Amniotic epithelial cell (primary cell): ENCODE measurements around the gene TUBA3E.
"Not testable (repeated sequence)": the region's sequence is repeated elsewhere in the genome, so short reads cannot be mapped to it uniquely, and the experiment has no call there.

ENCODE experiments used
- DNase-seq: peaks from one replicate; pipeline ENCODE4 v3.0.0-alpha.2; 2010; ENCODE audit warnings: low read depth

The TUBA3E gene

GRCh38 chr2:130198343-130198742 lies at the start of gene TUBA3E:
Gene TUBA3E, minus strand, starts transcription at chr2:130198439. Its CDS starts 79 bp downstream, at chr2:130198360.
- no peak for DNase-seq

- DNase-seq = no peak
Measured at GRCh38 chr2:130246430-130246829, 48.2 kb upstream of the TUBA3E start.

DNA sequence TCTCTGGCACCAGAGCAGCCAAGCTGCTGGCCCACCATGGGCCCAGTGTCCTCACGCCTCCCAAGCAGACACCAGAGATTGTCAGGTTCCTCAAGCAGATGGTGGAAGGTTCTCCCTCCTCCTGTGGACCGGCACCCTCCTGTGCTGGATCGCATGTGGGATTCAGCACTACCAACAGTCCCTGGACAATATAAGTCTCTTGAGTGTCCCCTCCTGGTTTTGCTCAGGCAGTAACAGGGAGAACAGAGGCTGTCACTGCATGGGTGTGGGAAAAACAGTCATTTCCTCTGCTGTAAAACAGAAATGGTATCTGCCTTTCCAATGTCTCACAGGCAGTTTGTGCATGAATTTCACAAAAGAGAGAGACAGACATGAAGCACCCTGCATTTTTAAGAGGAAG lies 47.7 kb upstream of the TUBA3E start:
- DNase-seq = no peak

DNA sequence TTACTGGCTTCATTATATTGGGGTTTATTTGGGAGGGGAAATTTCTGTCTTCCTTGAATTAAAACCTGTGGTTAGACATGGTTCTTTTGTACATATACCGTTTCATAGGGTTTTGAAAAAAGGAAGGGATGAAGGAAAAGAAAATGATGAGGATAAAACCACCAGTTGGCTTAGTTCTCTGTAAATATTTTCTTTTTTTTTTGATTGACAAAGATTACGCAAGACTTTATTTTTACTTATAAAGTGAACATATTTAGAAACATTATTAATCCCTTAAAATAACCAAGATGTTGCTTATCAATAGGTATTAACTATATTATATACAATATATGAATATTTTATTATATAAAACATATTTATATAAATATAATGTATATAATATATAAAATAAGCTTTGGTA lies 45.1 kb upstream of the TUBA3E start:
- DNase-seq = no peak

- DNase-seq = peak; percentile 1
Measured at GRCh38 chr2:130241041-130241707, 42.9 kb upstream of the TUBA3E start.

GRCh38 chr2:130239581-130239980 lies 41.3 kb upstream of the TUBA3E start:
- not testable (repeated sequence) for DNase-seq

GRCh38 chr2:130233066-130233465 lies 34.8 kb upstream of the TUBA3E start:
- not testable (repeated sequence) for DNase-seq

DNA sequence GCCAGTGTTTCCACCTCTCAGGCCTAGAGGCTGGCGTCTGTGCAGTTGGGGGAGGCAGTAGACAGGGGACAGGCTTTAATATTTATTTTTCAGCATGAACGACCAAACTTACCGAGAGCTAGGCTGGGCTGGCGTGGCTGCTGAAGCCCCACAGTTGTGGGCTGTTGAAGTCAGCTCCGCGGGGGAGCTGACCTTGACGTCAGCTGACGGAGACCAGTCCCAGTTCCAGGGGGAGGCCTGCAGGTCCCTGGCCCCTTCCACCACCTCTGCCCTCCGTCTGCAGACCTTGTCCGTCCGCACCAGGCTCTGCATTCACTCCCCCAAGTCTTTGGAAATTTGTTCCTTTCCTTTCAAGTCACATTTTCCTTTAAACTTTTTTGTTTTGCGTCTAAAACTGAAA lies 33.4 kb upstream of the TUBA3E start:
- peak; percentile 2 for DNase-seq

GRCh38 chr2:130230907-130231306 lies 32.7 kb upstream of the TUBA3E start:
- DNase-seq = not testable (repeated sequence)

GRCh38 chr2:130230376-130230775 lies 32.1 kb upstream of the TUBA3E start:
- not testable (repeated sequence) for DNase-seq

- peak; percentile 63 for DNase-seq
Measured at GRCh38 chr2:130229161-130229510, 30.9 kb upstream of the TUBA3E start.

DNA sequence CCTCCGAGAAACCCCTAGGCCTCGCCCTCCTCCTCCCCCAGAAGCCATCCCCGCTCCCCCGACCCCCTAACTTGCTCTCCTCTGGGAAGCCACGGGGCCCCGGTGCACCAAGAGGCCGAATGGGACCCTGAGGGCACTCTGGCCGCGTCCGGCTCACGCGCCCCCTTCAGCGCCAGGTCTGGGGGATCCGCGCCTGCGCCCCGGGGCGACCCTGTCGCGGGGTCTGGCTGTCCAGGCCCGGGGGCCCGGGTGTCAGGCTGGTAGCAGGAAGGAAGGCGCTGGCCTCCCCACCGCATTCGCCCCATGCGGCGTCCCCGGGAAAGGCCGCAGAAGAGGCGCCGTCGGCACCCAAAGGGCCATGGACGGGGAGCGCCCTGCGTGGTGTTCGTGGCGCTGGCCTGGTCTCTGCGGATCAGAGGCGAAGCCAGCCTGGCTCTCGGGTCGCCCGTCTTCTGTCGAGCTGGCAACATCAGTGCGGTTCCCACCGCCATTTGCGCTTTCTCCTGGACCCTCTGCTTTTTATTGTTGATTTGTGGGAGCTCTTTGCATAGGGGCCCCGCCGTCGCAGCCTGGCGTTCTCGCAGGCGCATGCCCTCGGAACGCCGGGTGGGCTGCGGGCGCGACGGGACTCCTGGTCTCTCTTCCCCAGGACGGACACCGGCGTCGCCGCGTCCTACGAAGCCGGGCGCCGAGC lies 30.4 kb upstream of the TUBA3E start:
- not testable (repeated sequence) for DNase-seq

DNA sequence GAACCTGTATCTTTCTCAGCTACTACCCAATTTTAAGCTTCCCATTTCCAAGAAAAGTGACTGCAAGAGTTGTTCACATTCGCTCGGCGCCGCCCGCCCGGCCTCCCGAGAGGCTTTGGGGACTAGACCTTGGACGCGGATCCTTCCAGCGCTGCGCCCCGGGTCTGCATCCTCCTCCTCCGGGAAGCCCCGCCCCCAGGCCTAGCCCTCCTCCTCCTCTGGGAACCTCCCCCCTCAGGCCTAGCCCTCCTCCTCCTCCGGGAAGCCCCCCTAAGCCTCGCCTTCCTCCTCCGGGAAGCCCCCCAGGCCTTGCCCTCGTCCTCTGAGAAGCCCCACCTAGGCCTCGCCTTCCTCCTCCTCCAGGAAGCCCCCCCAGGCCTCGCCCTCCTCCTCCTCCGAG lies 29.8 kb upstream of the TUBA3E start:
- not testable (repeated sequence) for DNase-seq

GRCh38 chr2:130222523-130222922 lies 24.3 kb upstream of the TUBA3E start:
- not testable (repeated sequence) for DNase-seq

DNA sequence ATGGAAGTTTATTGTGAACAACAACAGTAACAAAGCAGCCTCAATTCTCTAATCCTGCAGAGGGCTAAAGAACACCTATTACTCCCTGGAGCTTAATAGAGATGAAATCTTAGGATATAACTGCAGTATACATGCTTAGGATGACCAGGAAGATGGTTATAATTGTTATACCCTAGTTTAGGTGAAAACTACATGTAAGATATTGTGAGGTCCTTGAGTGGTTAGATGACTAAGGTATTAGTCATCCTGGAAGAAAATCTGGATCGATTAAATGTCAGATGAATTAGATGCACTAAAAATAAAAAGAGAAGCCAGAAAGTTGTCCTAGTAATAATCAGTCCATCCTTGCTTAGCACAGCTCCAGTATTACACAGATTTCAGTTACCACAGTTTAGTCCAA lies 22.3 kb upstream of the TUBA3E start:
- not testable (repeated sequence) for DNase-seq

DNA sequence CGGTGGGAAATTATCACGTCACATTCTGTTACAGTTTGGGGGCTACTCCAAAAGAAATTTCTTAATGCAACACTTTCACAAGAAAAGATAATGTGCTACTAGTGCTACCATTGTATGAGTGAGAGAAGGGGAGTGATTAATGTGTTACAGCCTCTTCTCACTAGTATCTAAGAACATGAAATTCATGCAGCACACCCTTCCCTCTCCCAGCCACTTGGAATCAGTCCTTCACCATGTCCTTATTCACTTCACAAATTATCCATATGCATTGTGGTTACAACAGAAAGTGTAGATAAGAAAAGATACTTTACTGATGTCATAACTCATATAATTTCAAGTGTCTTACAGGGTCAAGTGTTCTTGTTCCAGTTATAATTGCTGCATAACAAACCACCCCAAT lies 20.9 kb upstream of the TUBA3E start:
- not testable (repeated sequence) for DNase-seq

- not testable (repeated sequence) for DNase-seq
Measured at GRCh38 chr2:130207051-130207450, 8.8 kb upstream of the TUBA3E start.

- DNase-seq = not testable (repeated sequence)
Measured at GRCh38 chr2:130203150-130203549, 4.9 kb upstream of the TUBA3E start.

- DNase-seq = not testable (repeated sequence)
Measured at GRCh38 chr2:130202518-130202917, 4.3 kb upstream of the TUBA3E start.

GRCh38 chr2:130196052-130196451 lies 2.2 kb downstream of the TUBA3E start:
- DNase-seq = not testable (repeated sequence)

DNA sequence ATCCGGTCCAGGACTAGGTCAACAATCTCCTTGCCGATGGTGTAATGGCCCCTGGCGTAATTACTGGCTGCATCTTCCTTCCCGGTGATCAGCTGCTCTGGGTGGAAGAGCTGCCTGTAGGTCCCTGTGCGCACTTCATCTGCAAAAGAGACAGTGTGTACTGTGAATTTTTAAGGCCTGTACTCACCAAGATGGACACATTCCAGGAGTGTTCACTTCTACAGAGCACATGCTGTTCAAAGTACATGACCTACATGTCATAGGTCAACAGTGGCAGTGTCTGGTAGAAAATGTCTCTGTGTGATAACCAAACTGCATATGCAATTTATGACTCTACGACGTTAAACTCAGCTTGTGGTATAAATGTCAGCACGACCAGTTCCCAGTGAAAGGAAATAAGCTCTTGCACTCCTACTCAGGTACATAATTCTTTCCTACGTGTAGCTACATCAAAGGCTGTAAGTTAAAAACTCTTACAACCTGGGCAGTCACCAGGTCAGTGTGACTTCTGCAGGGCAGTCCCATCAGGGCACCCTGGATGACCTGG lies 3.1 kb downstream of the TUBA3E start:
- not testable (repeated sequence) for DNase-seq

GRCh38 chr2:130193824-130194223 lies 4.4 kb downstream of the TUBA3E start:
- DNase-seq = not testable (repeated sequence)

DNA sequence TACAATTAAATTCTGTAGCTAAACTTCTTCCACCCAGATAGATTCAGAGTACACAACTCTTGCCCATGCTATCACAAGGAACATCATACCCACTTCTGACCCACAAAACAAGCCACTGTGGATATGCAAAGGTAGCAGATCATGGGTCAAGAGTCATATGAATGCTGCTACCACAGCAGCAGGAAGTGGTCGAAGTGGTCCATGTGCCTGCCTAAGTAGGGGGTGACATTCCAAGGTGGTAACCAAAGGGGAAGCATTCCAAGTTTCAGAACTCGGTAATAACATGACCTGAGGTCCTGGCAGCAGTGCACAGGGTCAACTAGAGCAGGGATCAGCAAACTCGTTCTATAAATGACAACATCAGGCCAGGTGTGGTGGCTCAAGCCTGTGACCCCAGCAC lies 5.8 kb downstream of the TUBA3E start:
- DNase-seq = not testable (repeated sequence)
